ENCODE data around the gene TIMM22. TPM values are rescaled to one million over a fixed set of nuclear protein-coding genes. Genes with fewer than 3 reads are reported as not detected.

TIMM22 gene
- total RNA-seq, 1 experiment from 2014 or later = 14.0 TPM

DNA sequence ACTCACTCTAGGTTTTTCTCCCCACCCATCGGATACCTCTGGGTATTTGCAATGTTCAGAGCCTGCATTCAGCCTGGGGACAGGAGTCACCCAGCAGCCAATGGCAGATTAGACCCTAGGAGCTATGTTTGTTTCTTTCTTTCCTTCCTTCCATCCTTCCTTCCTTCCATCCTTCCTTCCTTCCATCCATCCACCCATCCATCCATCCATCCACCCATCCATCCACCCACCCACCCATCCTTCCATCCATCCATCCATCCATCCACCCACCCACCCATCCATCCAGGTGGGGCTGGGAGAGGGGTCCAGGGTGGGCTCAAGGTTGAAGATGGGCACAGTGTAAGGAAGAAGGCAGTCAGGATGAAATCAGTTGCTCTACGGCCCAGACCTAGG is 39.9 kb downstream of the TIMM22 start:
- no peaks in the 10 kb centered on the region for H4K20me1 ChIP-seq (ENCODE audit: insufficient read depth)
- RAD21 ChIA-PET (ENCODE audit: low non-redundant PET in 1 of 2, low total read pairs in 2 of 2, uncharacterized antibody in 2 of 2, unreplicated experiment in 2 of 2) = no interaction called here
- H3K4me3 ChIP-seq (replicated peaks in 1 of 2; ENCODE audit: low read depth in 1 of 2, low read length in 2 of 2) = no peak overlapping the region
- no peak for ATAC-seq
- H3K4me2 ChIP-seq (ENCODE audit: low read length) = no peak overlapping the region
- no TSS peak for BruUV-seq (replicated peaks)
- H3K9me3 ChIP-seq (ENCODE audit: control insufficient read depth in 1 of 2, insufficient read depth in 1 of 2, low read depth in 1 of 2, low read length in 2 of 2) = no peaks in the 10 kb centered on the region
- intact Hi-C loops (cut with micrococcal nuclease) = no loop called here
- H3K27ac ChIP-seq (ENCODE audit: low read depth, low read length) = no peak overlapping the region
- H3K79me2 ChIP-seq (ENCODE audit: insufficient read depth, low read length) = no peaks in the 10 kb centered on the region
- CTCF ChIA-PET = no interaction called here
- H3K9me2 ChIP-seq (ENCODE audit: insufficient read depth) = no peaks in the 10 kb centered on the region
- H3K36me3 ChIP-seq (ENCODE audit: control insufficient read depth in 1 of 2, insufficient read depth in 2 of 2, low read length in 2 of 2) = no peaks in the 10 kb centered on the region
- DNase-seq (ENCODE audit: low read depth, low spot score) = no peak
- no peaks in the 10 kb centered on the region for H3K4me1 ChIP-seq (ENCODE audit: control insufficient read depth in 1 of 2, insufficient read depth in 2 of 2, low read length in 2 of 2)
- POLR2A ChIA-PET = no interaction called here
- no peak overlapping the region for H3K9ac ChIP-seq (ENCODE audit: low read length)
- TF ChIP-seq RAD21 (IDR thresholded peaks at IDR 0.05; ENCODE audit: low read depth) = no peak
- no peak for TF ChIP-seq SRF (IDR thresholded peaks at IDR 0.05; ENCODE audit: low read depth)
- TF ChIP-seq, protein P1, sequence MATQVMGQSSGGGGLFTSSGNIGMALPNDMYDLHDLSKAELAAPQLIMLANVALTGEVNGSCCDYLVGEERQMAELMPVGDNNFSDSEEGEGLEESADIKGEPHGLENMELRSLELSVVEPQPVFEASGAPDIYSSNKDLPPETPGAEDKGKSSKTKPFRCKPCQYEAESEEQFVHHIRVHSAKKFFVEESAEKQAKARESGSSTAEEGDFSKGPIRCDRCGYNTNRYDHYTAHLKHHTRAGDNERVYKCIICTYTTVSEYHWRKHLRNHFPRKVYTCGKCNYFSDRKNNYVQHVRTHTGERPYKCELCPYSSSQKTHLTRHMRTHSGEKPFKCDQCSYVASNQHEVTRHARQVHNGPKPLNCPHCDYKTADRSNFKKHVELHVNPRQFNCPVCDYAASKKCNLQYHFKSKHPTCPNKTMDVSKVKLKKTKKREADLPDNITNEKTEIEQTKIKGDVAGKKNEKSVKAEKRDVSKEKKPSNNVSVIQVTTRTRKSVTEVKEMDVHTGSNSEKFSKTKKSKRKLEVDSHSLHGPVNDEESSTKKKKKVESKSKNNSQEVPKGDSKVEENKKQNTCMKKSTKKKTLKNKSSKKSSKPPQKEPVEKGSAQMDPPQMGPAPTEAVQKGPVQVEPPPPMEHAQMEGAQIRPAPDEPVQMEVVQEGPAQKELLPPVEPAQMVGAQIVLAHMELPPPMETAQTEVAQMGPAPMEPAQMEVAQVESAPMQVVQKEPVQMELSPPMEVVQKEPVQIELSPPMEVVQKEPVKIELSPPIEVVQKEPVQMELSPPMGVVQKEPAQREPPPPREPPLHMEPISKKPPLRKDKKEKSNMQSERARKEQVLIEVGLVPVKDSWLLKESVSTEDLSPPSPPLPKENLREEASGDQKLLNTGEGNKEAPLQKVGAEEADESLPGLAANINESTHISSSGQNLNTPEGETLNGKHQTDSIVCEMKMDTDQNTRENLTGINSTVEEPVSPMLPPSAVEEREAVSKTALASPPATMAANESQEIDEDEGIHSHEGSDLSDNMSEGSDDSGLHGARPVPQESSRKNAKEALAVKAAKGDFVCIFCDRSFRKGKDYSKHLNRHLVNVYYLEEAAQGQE (IDR thresholded peaks at IDR 0.05; ENCODE audit: low read depth) = no peak
- TF ChIP-seq CBX3 (IDR thresholded peaks at IDR 0.05; ENCODE audit: low read depth) = no peak
- TF ChIP-seq, protein P2, sequence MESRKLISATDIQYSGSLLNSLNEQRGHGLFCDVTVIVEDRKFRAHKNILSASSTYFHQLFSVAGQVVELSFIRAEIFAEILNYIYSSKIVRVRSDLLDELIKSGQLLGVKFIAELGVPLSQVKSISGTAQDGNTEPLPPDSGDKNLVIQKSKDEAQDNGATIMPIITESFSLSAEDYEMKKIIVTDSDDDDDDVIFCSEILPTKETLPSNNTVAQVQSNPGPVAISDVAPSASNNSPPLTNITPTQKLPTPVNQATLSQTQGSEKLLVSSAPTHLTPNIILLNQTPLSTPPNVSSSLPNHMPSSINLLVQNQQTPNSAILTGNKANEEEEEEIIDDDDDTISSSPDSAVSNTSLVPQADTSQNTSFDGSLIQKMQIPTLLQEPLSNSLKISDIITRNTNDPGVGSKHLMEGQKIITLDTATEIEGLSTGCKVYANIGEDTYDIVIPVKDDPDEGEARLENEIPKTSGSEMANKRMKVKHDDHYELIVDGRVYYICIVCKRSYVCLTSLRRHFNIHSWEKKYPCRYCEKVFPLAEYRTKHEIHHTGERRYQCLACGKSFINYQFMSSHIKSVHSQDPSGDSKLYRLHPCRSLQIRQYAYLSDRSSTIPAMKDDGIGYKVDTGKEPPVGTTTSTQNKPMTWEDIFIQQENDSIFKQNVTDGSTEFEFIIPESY (IDR thresholded peaks at IDR 0.05; ENCODE audit: extremely low read depth, insufficient replicate concordance, low read length) = no peak
- TF ChIP-seq, protein P3, sequence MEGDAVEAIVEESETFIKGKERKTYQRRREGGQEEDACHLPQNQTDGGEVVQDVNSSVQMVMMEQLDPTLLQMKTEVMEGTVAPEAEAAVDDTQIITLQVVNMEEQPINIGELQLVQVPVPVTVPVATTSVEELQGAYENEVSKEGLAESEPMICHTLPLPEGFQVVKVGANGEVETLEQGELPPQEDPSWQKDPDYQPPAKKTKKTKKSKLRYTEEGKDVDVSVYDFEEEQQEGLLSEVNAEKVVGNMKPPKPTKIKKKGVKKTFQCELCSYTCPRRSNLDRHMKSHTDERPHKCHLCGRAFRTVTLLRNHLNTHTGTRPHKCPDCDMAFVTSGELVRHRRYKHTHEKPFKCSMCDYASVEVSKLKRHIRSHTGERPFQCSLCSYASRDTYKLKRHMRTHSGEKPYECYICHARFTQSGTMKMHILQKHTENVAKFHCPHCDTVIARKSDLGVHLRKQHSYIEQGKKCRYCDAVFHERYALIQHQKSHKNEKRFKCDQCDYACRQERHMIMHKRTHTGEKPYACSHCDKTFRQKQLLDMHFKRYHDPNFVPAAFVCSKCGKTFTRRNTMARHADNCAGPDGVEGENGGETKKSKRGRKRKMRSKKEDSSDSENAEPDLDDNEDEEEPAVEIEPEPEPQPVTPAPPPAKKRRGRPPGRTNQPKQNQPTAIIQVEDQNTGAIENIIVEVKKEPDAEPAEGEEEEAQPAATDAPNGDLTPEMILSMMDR (IDR thresholded peaks at IDR 0.05 in 2 of 3, conservative IDR thresholded peaks at IDR 0.05 in 1 of 3; ENCODE audit: borderline replicate concordance in 1 of 3, insufficient read depth in 1 of 3, low read depth in 2 of 3, low read length in 2 of 3) = no peak
- no peak for TF ChIP-seq CEBPB (IDR thresholded peaks at IDR 0.05; ENCODE audit: low read depth)
- no peak for TF ChIP-seq EZH2phosphoT487 (IDR thresholded peaks at IDR 0.05; ENCODE audit: borderline replicate concordance)
- no peak for TF ChIP-seq EGR1 (IDR thresholded peaks at IDR 0.05; ENCODE audit: low read depth)
- TF ChIP-seq, protein P4, sequence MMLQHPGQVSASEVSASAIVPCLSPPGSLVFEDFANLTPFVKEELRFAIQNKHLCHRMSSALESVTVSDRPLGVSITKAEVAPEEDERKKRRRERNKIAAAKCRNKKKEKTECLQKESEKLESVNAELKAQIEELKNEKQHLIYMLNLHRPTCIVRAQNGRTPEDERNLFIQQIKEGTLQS (IDR thresholded peaks at IDR 0.05) = no peak
- no peak for TF ChIP-seq POLR2A (IDR thresholded peaks at IDR 0.05; ENCODE audit: borderline replicate concordance, extremely low read depth, insufficient read depth, insufficient read length)
- TF ChIP-seq, protein P5, sequence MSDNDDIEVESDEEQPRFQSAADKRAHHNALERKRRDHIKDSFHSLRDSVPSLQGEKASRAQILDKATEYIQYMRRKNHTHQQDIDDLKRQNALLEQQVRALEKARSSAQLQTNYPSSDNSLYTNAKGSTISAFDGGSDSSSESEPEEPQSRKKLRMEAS (IDR thresholded peaks at IDR 0.05) = no peak
- TF ChIP-seq FOSL1 (IDR thresholded peaks at IDR 0.05; ENCODE audit: low read depth) = no peak
- no peak for TF ChIP-seq SIN3A (IDR thresholded peaks at IDR 0.05; ENCODE audit: low read depth)
- no peaks in the 10 kb centered on the region for H3K27me3 ChIP-seq (ENCODE audit: insufficient read depth, low read length)
- H2AFZ ChIP-seq (ENCODE audit: low read depth, low read length, poor library complexity, severe bottlenecking) = no peak overlapping the region

Data from HCT116 (cell line).